Renal cortical epithelial cell (primary cell): ENCODE results near the gene ARL6IP4. TPM values are rescaled to one million over a fixed set of nuclear protein-coding genes. Genes with fewer than 3 reads are reported as not detected.

Source experiments
- DNase-seq: peaks from one replicate; pipeline ENCODE4 v3.0.0-alpha.2; 2011; ENCODE audit warnings: low read depth
- total RNA-seq: library from RNA; depleted of rRNA; stranded (reverse); fragments of >200 nt; gene quantifications from 2 replicates; pipeline ENCODE4 v1.2.3, GENCODE V29; 2014

Gene ARL6IP4
- total RNA-seq, 1 donor from 2014 or later: 119 TPM

GRCh38 chr12:122958198-122958888, 22.1 kb upstream of the ARL6IP4 start:
- DNase-seq: no peak

- DNase-seq: no peak
These were observed 20.8 kb upstream of the ARL6IP4 start for GRCh38 chr12:122959566-122960192.

GRCh38 chr12:122960193-122960569, 20.3 kb upstream of the ARL6IP4 start:
- no peak for DNase-seq

GRCh38 chr12:122961531-122962329, 18.8 kb upstream of the ARL6IP4 start:
- DNase-seq: peak; percentile 47

GRCh38 chr12:122963941-122964265, 16.6 kb upstream of the ARL6IP4 start:
- no peak for DNase-seq

- DNase-seq: no peak
These were observed 15.8 kb upstream of the ARL6IP4 start for GRCh38 chr12:122964439-122965257.

- DNase-seq: no peak
These were observed 15.1 kb upstream of the ARL6IP4 start for GRCh38 chr12:122965321-122965751.

- DNase-seq: peak; percentile 73
These were observed 14.4 kb upstream of the ARL6IP4 start, which contains the start of gene ABCB9 for GRCh38 chr12:122965851-122966742. ABCB9 (minus strand) TSS chr12:122966463; CDS start chr12:122960235, 6,228 bp downstream.

GRCh38 chr12:122966743-122967550, 13.5 kb upstream of the ARL6IP4 start:
- no peak for DNase-seq

- no peak for DNase-seq
These were observed 12.4 kb upstream of the ARL6IP4 start for GRCh38 chr12:122968104-122968503.

- DNase-seq: no peak
These were observed 10.8 kb upstream of the ARL6IP4 start for GRCh38 chr12:122969676-122970075.

- DNase-seq: peak; percentile 94
These were observed 6.1 kb upstream of the ARL6IP4 start for GRCh38 chr12:122974274-122974891.

GRCh38 chr12:122974892-122975789, 5.3 kb upstream of the ARL6IP4 start, which contains the start of gene OGFOD2:
OGFOD2 (plus strand) TSS chr12:122975244; CDS start chr12:122975252, 8 bp downstream.
- DNase-seq: peak; percentile 72

GRCh38 chr12:122975790-122976647, 4.5 kb upstream of the ARL6IP4 start:
- no peak for DNase-seq

GRCh38 chr12:122976648-122976975, 3.9 kb upstream of the ARL6IP4 start:
- no peak for DNase-seq

- no peak for DNase-seq
These were observed 3.3 kb upstream of the ARL6IP4 start for GRCh38 chr12:122977153-122977552.

GRCh38 chr12:122977655-122978392, 2.7 kb upstream of the ARL6IP4 start:
- DNase-seq: no peak
